Progenitor cell of endocrine pancreas (in vitro differentiated cells): ENCODE measurements around the gene TRAPPC1. TPM values are rescaled to one million over a fixed set of nuclear protein-coding genes. Genes with fewer than 3 reads are reported as not detected.

Experiments
- DNase-seq: peaks from one replicate; pipeline ENCODE4 v3.0.0; 2021; ENCODE audit warnings: low spot score; ENCODE audit not compliant: unreplicated experiment
- H3K27ac Mint-ChIP-seq: 2 replicates; pipeline ENCODE4 v1.8.0; 2021; ENCODE audit warnings: mild to moderate bottlenecking, moderate library complexity, mixed read lengths
- H3K27me3 Mint-ChIP-seq: 2 replicates; pipeline ENCODE4 v1.8.0; 2021; ENCODE audit warnings: mixed read lengths
- H3K36me3 Mint-ChIP-seq: 2 replicates; pipeline ENCODE4 v1.8.0; 2022; ENCODE audit warnings: mixed read lengths; ENCODE audit not compliant: insufficient read depth
- H3K4me1 Mint-ChIP-seq: 2 replicates; pipeline ENCODE4 v1.8.0; 2021; ENCODE audit warnings: low read depth, mixed read lengths
- H3K4me3 Mint-ChIP-seq: 2 replicates; pipeline ENCODE4 v1.8.0; 2021; ENCODE audit warnings: low read depth, mild to moderate bottlenecking, moderate library complexity, mixed read lengths
- H3K9me3 Mint-ChIP-seq: 2 replicates; pipeline ENCODE4 v1.8.0; 2021; ENCODE audit warnings: low read depth, mixed read lengths
- CTCF ChIP-seq: fragments of 200-600 bp; sonication (generic); IDR thresholded peaks from one replicate; pipeline ENCODE4 v1.5.0; 2021; ENCODE audit warnings: antibody characterized with exemption, mild to moderate bottlenecking; ENCODE audit not compliant: unreplicated experiment
- total RNA-seq: library from RNA; stranded (reverse); gene quantifications from 2 replicates; pipeline ENCODE4 v1.2.1, GENCODE V29; 2021

TRAPPC1 gene
- total RNA-seq, 1 donor from 2014 or later, result 141 TPM

- Mint-ChIP-seq H3K4me3 (peak overlapping the region; percentile 71), H3K36me3 (no peaks in the 10 kb centered on the region), H3K27ac (peak overlapping the region; percentile 89), H3K4me1 (peaks cover 2% of the 10 kb centered on the region), H3K27me3 (no peaks in the 10 kb centered on the region), H3K9me3 (no peaks in the 10 kb centered on the region)
- no peak for DNase-seq
- no peak for TF ChIP-seq CTCF
These were observed 47.9 kb downstream of the TRAPPC1 start for GRCh38 chr17:7883781-7884386.

- DNase-seq, result no peak
- H3K4me1 Mint-ChIP-seq, result peaks cover 2% of the 10 kb centered on the region
- no peaks in the 10 kb centered on the region for H3K9me3 Mint-ChIP-seq
These were observed 49.1 kb downstream of the TRAPPC1 start for GRCh38 chr17:7882629-7883028.

GRCh38 chr17:7882068-7882467 is 49.7 kb downstream of the TRAPPC1 start:
- no peak overlapping the region for H3K4me3 Mint-ChIP-seq
- H3K36me3 Mint-ChIP-seq, result peaks cover 2% of the 10 kb centered on the region
- TF ChIP-seq CTCF, result no peak
- H3K4me1 Mint-ChIP-seq, result peaks cover 2% of the 10 kb centered on the region
- no peaks in the 10 kb centered on the region for H3K27me3 Mint-ChIP-seq
- no peaks in the 10 kb centered on the region for H3K9me3 Mint-ChIP-seq
- no peak for DNase-seq
- H3K27ac Mint-ChIP-seq, result no peak overlapping the region

More at GRCh38 chr17:7882629-7883028, 49.1 kb downstream of the TRAPPC1 start:
- Mint-ChIP-seq H3K36me3 (no peaks in the 10 kb centered on the region), H3K27me3 (no peaks in the 10 kb centered on the region), H3K4me3 (no peak overlapping the region), H3K27ac (no peak overlapping the region)
- TF ChIP-seq CTCF, result no peak

- Mint-ChIP-seq H3K27me3 (no peaks in the 10 kb centered on the region), H3K9me3 (no peaks in the 10 kb centered on the region), H3K36me3 (peaks cover 2% of the 10 kb centered on the region), H3K4me1 (peaks cover 2% of the 10 kb centered on the region), H3K27ac (no peak overlapping the region), H3K4me3 (no peak overlapping the region)
- no peak for DNase-seq
- TF ChIP-seq CTCF, result no peak
These were observed 50.3 kb downstream of the TRAPPC1 start for GRCh38 chr17:7881276-7882054.

Other genes with a start within 250 kb of the TRAPPC1 start
- gene TP53, start 244.5 kb downstream of the TRAPPC1 start, total RNA-seq, result 106 and 121 TPM in 2 replicates
- gene WRAP53, start 243.5 kb downstream of the TRAPPC1 start, total RNA-seq, result 26.4 and 28.0 TPM in 2 replicates
- 32.3 and 34.5 TPM in 2 replicates for gene EFNB3, start 226.7 kb downstream of the TRAPPC1 start, total RNA-seq
- gene DNAH2, start 214.2 kb downstream of the TRAPPC1 start, total RNA-seq, result 0.22 and 0.29 TPM in 2 replicates
- 110 and 117 TPM in 2 replicates for gene KDM6B, start 97.7 kb downstream of the TRAPPC1 start, total RNA-seq
- gene TMEM88, start 76.9 kb downstream of the TRAPPC1 start, total RNA-seq, result 11.3 and 15.8 TPM in 2 replicates
- 63.4 and 70.0 TPM in 2 replicates for gene NAA38, start 74.4 kb downstream of the TRAPPC1 start, total RNA-seq
- 16.3 and 18.2 TPM in 2 replicates for gene CYB5D1, start 73.9 kb downstream of the TRAPPC1 start, total RNA-seq
- 112 and 119 TPM in 2 replicates for gene CHD3, start 43.2 kb downstream of the TRAPPC1 start, total RNA-seq
- 1.8 and 2.3 TPM in 2 replicates for gene RNF227, start 15.7 kb downstream of the TRAPPC1 start, total RNA-seq
- gene KCNAB3, start 2.1 kb downstream of the TRAPPC1 start, total RNA-seq, result 6.0 and 6.4 TPM in 2 replicates
- 47.7 and 51.6 TPM in 2 replicates for gene CNTROB, start 260 bp upstream of the TRAPPC1 start, total RNA-seq
- gene GUCY2D, start 70.7 kb upstream of the TRAPPC1 start, total RNA-seq, result not detected in 2 replicates
- not detected in 2 replicates for gene ALOX15B, start 107.1 kb upstream of the TRAPPC1 start, total RNA-seq
- gene ALOX12B, start 155.8 kb upstream of the TRAPPC1 start, total RNA-seq, result 0.41 and 0.60 TPM in 2 replicates
- gene ALOXE3, start 186.6 kb upstream of the TRAPPC1 start, total RNA-seq, result not detected in 2 replicates
- gene HES7, start 192.2 kb upstream of the TRAPPC1 start, total RNA-seq, result 0.47 TPM in 1 of 2 replicates, not detected in the other
- gene PER1, start 220.5 kb upstream of the TRAPPC1 start, total RNA-seq, result 37.2 and 40.8 TPM in 2 replicates
- 46.4 and 48.1 TPM in 2 replicates for gene VAMP2, start 231.0 kb upstream of the TRAPPC1 start, total RNA-seq
- 24.6 and 28.1 TPM in 2 replicates for gene TMEM107, start 244.4 kb upstream of the TRAPPC1 start, total RNA-seq